Astrocyte (in vitro differentiated cells and primary cell): Measurements from ENCODE around the gene ZBTB45. TPM values are rescaled to one million over a fixed set of nuclear protein-coding genes. Genes with fewer than 3 reads are reported as not detected.

Experiments
- DNase-seq: peaks from one replicate; pipeline ENCODE4 v3.0.0-alpha.2; 2010; ENCODE audit warnings: low read depth
- FAIRE-seq: peaks from 2 replicates; lab custom pipeline; 2011; peaks lifted over from hg19 to GRCh38; lab: Jason Lieb, UNC
- H2AFZ ChIP-seq: 2 replicates; pipeline ENCODE4 v1.6.0; 2012; ENCODE audit warnings: low read depth, low read length, inconsistent platforms
- H3K27ac ChIP-seq: 2 replicates; pipeline ENCODE4 v1.5.1; 2011; ENCODE audit warnings: low read depth, low read length, inconsistent platforms
- H3K27me3 ChIP-seq: 2 replicates; pipeline ENCODE4 v1.6.0; 2011; ENCODE audit warnings: low read length, inconsistent platforms; ENCODE audit not compliant: insufficient read depth
- H3K36me3 ChIP-seq: 2 replicates; pipeline ENCODE4 v1.5.1; 2011; ENCODE audit warnings: low read length, inconsistent platforms; ENCODE audit not compliant: insufficient read depth
- H3K4me1 ChIP-seq: 2 replicates; pipeline ENCODE4 v1.5.1; 2011; ENCODE audit warnings: low read length, inconsistent platforms; ENCODE audit not compliant: insufficient read depth
- H3K4me2 ChIP-seq: 2 replicates; pipeline ENCODE4 v1.6.0; 2012; ENCODE audit warnings: low read length, inconsistent platforms
- H3K4me3 ChIP-seq: 2 replicates; pipeline ENCODE4 v1.5.1; 2011; ENCODE audit warnings: low read depth, mild to moderate bottlenecking, low read length, inconsistent platforms; ENCODE audit not compliant: insufficient read depth
- H3K79me2 ChIP-seq: 2 replicates; pipeline ENCODE4 v1.6.0; 2012; ENCODE audit warnings: mild to moderate bottlenecking, low read length, inconsistent platforms; ENCODE audit not compliant: insufficient read depth
- H3K9ac ChIP-seq: 2 replicates; pipeline ENCODE4 v1.6.0; 2012; ENCODE audit warnings: mild to moderate bottlenecking, low read length, inconsistent platforms
- H3K9me3 ChIP-seq: 2 replicates; pipeline ENCODE4 v1.5.1; 2012; ENCODE audit warnings: low read depth, mild to moderate bottlenecking, low read length, inconsistent platforms; ENCODE audit not compliant: insufficient read depth
- H4K20me1 ChIP-seq: 2 replicates; pipeline ENCODE4 v1.6.0; 2012; ENCODE audit warnings: low read length, inconsistent platforms; ENCODE audit not compliant: insufficient read depth
- H3K27ac Mint-ChIP-seq: one replicate; pipeline ENCODE4 v1.8.0; 2021; ENCODE audit warnings: mild to moderate bottlenecking, mixed read lengths; ENCODE audit not compliant: unreplicated experiment
- H3K27me3 Mint-ChIP-seq: one replicate; pipeline ENCODE4 v1.8.0; 2021; ENCODE audit warnings: low read depth, mixed read lengths; ENCODE audit not compliant: unreplicated experiment
- H3K36me3 Mint-ChIP-seq: one replicate; pipeline ENCODE4 v1.8.0; 2021; ENCODE audit warnings: low read depth, mixed read lengths; ENCODE audit not compliant: unreplicated experiment
- H3K4me1 Mint-ChIP-seq: one replicate; pipeline ENCODE4 v1.8.0; 2021; ENCODE audit warnings: low read depth, mixed read lengths; ENCODE audit not compliant: unreplicated experiment
- H3K4me3 Mint-ChIP-seq: one replicate; pipeline ENCODE4 v1.8.0; 2021; ENCODE audit warnings: mild to moderate bottlenecking, moderate library complexity, mixed read lengths; ENCODE audit not compliant: unreplicated experiment
- H3K9me3 Mint-ChIP-seq: one replicate; pipeline ENCODE4 v1.8.0; 2021; ENCODE audit warnings: mild to moderate bottlenecking, mixed read lengths; ENCODE audit not compliant: unreplicated experiment
- EZH2 ChIP-seq: IDR thresholded peaks from 2 replicates; pipeline ENCODE4 v1.6.1; 2012; ENCODE audit warnings: mild to moderate bottlenecking, low read length, inconsistent platforms; ENCODE audit not compliant: insufficient read depth
- total RNA-seq: library from RNA; stranded (reverse); gene quantifications from 2 replicates; pipeline ENCODE4 v1.2.1, GENCODE V29; 2021
- TF ChIP-seq, protein P1 (sequence below): IDR thresholded peaks from 2 replicates; pipeline ENCODE4 v1.5.1; 2011; ENCODE audit warnings: low read depth, mild to moderate bottlenecking, inconsistent platforms, low read length, moderate library complexity; ENCODE audit not compliant: insufficient read depth

ZBTB45 gene
- total RNA-seq, 1 donor from 2014 or later, result 16.3 TPM

DNA sequence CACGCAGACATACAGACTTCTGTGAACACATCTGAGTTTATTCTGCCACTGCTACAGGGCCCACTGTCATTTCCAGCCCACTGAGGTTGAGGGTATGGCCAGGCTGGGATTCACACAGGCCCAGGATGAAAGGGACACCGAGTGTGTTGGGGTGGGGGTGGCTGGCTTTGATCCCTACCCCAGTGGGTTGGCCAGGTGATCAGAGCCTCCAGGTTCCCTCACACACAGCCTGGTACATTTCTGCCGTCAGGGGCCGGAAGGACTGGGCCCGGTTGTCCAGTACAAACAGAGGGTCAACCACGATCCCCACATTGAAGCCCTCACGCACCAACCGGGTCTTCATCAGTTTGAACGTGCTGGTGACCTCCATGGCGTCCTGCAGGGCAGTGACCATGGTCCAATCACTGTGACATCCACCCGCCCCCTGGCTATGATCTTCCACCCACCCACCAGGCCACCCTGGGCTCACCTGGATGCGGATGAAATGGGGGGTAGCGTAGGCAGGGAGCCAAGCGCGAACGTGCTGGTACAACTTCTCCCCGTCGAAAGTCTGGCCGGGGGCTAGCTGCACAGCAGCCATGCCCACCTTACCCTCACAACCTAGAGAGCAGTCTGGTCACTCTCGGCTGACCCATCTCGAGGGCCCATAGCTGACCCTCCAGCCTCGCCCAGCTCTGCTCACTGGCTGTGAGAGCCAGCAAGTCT lies 21.1 kb downstream of the ZBTB45 start:
- H3K4me1 Mint-ChIP-seq, result peaks cover 8% of the 10 kb centered on the region
- TF ChIP-seq, protein P1, sequence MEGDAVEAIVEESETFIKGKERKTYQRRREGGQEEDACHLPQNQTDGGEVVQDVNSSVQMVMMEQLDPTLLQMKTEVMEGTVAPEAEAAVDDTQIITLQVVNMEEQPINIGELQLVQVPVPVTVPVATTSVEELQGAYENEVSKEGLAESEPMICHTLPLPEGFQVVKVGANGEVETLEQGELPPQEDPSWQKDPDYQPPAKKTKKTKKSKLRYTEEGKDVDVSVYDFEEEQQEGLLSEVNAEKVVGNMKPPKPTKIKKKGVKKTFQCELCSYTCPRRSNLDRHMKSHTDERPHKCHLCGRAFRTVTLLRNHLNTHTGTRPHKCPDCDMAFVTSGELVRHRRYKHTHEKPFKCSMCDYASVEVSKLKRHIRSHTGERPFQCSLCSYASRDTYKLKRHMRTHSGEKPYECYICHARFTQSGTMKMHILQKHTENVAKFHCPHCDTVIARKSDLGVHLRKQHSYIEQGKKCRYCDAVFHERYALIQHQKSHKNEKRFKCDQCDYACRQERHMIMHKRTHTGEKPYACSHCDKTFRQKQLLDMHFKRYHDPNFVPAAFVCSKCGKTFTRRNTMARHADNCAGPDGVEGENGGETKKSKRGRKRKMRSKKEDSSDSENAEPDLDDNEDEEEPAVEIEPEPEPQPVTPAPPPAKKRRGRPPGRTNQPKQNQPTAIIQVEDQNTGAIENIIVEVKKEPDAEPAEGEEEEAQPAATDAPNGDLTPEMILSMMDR, result no peak
- TF ChIP-seq EZH2, result no peak
- H3K4me3 Mint-ChIP-seq, result peak overlapping the region; percentile 91
- H3K9me3 Mint-ChIP-seq, result no peaks in the 10 kb centered on the region
- Histone ChIP-seq H3K9ac (no peak overlapping the region), H3K4me2 (peak overlapping the region; percentile 93), H3K27me3 (no peaks in the 10 kb centered on the region), H3K27ac (no peak overlapping the region), H3K4me1 (peaks cover 4% of the 10 kb centered on the region), H3K9me3 (peaks cover 4% of the 10 kb centered on the region), H4K20me1 (no peaks in the 10 kb centered on the region), H3K4me3 (peak overlapping the region; percentile 48), H3K79me2 (no peaks in the 10 kb centered on the region), H2AFZ (peak overlapping the region; percentile 66), H3K36me3 (no peaks in the 10 kb centered on the region)
- DNase-seq, result no peak
- H3K27ac Mint-ChIP-seq, result peak overlapping the region; percentile 41
- H3K27me3 Mint-ChIP-seq, result no peaks in the 10 kb centered on the region
- FAIRE-seq, result no peak
- peaks cover 8% of the 10 kb centered on the region for H3K36me3 Mint-ChIP-seq

DNA sequence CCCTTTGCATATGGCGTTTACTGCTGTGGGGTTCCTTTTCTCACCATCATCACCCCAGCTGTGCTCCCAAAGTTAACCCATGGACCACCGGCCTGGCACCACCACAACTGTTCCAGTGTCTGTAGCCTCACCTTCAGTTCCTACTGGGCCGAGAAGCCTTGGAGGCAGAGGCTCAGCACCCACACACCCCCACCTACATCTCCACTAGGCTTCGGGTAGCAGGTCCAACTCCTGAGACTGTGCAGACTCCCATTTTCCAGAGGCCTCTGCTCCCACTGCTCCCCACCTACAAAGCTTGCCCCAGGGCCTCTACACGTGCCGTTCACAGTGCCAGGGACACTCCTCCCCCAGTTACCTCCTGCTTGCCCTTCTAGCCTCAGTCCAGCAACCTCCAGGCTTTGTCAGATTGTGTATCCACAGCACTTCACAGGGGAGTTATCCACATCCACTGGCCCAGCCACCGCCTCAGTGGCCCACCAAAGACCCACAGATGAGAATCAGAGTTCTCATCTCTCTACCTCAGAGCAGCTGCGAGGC lies 21.9 kb downstream of the ZBTB45 start:
- Mint-ChIP-seq H3K4me3 (peak overlapping the region; percentile 45), H3K4me1 (peaks cover 8% of the 10 kb centered on the region), H3K27ac (peak overlapping the region; percentile 41), H3K27me3 (no peaks in the 10 kb centered on the region), H3K36me3 (peaks cover 8% of the 10 kb centered on the region), H3K9me3 (no peaks in the 10 kb centered on the region)
- H4K20me1 ChIP-seq, result no peaks in the 10 kb centered on the region
- no peak for DNase-seq
- H2AFZ ChIP-seq, result no peak overlapping the region
- H3K9ac ChIP-seq, result no peak overlapping the region
- H3K27ac ChIP-seq, result no peak overlapping the region
- TF ChIP-seq, protein P1, result no peak
- no peak for TF ChIP-seq EZH2
- H3K4me3 ChIP-seq, result no peak overlapping the region
- no peaks in the 10 kb centered on the region for H3K27me3 ChIP-seq
- H3K4me2 ChIP-seq, result no peak overlapping the region
- peaks cover 4% of the 10 kb centered on the region for H3K9me3 ChIP-seq
- no peaks in the 10 kb centered on the region for H3K79me2 ChIP-seq
- H3K4me1 ChIP-seq, result peaks cover 4% of the 10 kb centered on the region
- FAIRE-seq, result no peak
- H3K36me3 ChIP-seq, result no peaks in the 10 kb centered on the region

DNA sequence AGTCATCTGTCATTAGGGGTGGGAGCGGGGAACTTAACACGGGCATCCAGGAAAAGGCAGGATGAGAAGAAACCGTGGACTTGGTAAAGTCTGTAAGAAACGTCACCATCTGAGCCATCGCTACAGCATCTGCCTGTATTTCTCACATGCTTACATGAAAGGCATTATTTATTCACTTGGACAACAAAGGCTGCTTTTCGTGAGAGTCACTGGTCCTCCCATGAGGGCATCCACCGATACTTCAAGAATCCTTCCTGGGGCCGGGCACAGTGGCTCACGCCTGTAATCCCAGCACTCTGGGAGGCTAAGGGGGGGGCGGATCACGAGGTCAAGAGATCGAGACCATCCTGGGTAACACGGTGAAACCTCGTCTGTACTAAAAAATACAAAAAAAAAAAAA lies 27.3 kb downstream of the ZBTB45 start:
- Histone ChIP-seq H3K27ac (no peak overlapping the region), H3K4me3 (no peak overlapping the region), H3K4me1 (no peaks in the 10 kb centered on the region), H3K9me3 (no peaks in the 10 kb centered on the region), H4K20me1 (no peaks in the 10 kb centered on the region), H2AFZ (no peak overlapping the region), H3K4me2 (no peak overlapping the region), H3K79me2 (no peaks in the 10 kb centered on the region), H3K27me3 (no peaks in the 10 kb centered on the region), H3K9ac (no peak overlapping the region), H3K36me3 (no peaks in the 10 kb centered on the region)
- no peaks in the 10 kb centered on the region for H3K4me1 Mint-ChIP-seq
- peaks cover 3% of the 10 kb centered on the region for H3K9me3 Mint-ChIP-seq
- DNase-seq, result no peak
- H3K36me3 Mint-ChIP-seq, result peaks cover 5% of the 10 kb centered on the region
- TF ChIP-seq, protein P1, result no peak
- TF ChIP-seq EZH2, result no peak
- no peaks in the 10 kb centered on the region for H3K27me3 Mint-ChIP-seq
- no peak overlapping the region for H3K4me3 Mint-ChIP-seq
- no peak overlapping the region for H3K27ac Mint-ChIP-seq
- FAIRE-seq, result no peak
